SK-N-SH (cell line): ENCODE results near the gene RC3H2. TPM values are rescaled to one million over a fixed set of nuclear protein-coding genes. Genes with fewer than 3 reads are reported as not detected.
A peak's percentile ranks its signal among the peaks of the same experiment; 100 is the strongest.

Experiments
- CTCF ChIA-PET: fragments of 300-600, 350-600 bp; formaldehyde crosslinking; extraction: SDS; loops from one replicate; lab custom pipeline; 2021; lab: Yijun Ruan, JAX
- POLR2A ChIA-PET: fragments of 350-600 bp; sonication (Branson Sonifier 250); formaldehyde crosslinking; extraction: SDS; loops from one replicate; lab custom pipeline; 2020; ENCODE audit warnings: antibody characterized with exemption, inconsistent platforms; lab: Yijun Ruan, JAX
- DNase-seq: peaks from one replicate; pipeline ENCODE4 v3.0.0; 2012
- H2AFZ ChIP-seq: fragments of 200-600 bp; sonication (generic); 2 replicates; pipeline ENCODE4 v1.8.1; 2016; ENCODE audit warnings: antibody characterized with exemption, mild to moderate bottlenecking, low read depth
- H3F3A ChIP-seq: fragments of 200-600 bp; sonication (generic); replicated peaks from 2 replicates; pipeline ENCODE3; 2016; ENCODE audit warnings: antibody characterized with exemption, mild to moderate bottlenecking; ENCODE audit not compliant: insufficient read depth
- H3K27ac ChIP-seq, 2 experiments: fragments of 200-500 bp in 1 of 2; fragments of 200-600 bp in 1 of 2; sonication (Bioruptor generic) in 1 of 2; sonication (generic), shearing (Covaris generic) in 1 of 2; 2 replicates each; pipeline versions ENCODE4 v1.5.1 to v1.6.1; 2014 to 2016; ENCODE audit warnings: low read depth in 2 of 2, inconsistent platforms in 1 of 2, low read length in 1 of 2, mild to moderate bottlenecking in 1 of 2, mixed read lengths in 1 of 2
- H3K27me3 ChIP-seq: fragments of 200-600 bp; sonication (generic), shearing (Covaris generic); 2 replicates; pipeline ENCODE4 v1.6.1; 2016; ENCODE audit warnings: mixed run types; ENCODE audit not compliant: insufficient read depth
- H3K36me3 ChIP-seq, 2 experiments: fragments of 200-500 bp in 1 of 2; fragments of 200-600 bp in 1 of 2; sonication (Bioruptor generic) in 1 of 2; sonication (generic) in 1 of 2; replicated peaks in 1 of 2; 2 replicates each; pipeline versions ENCODE3 to v1.5.1; 2014 to 2016; ENCODE audit warnings: low read length in 1 of 2, mild to moderate bottlenecking in 1 of 2; ENCODE audit not compliant: insufficient read depth in 2 of 2, control insufficient read depth in 1 of 2
- H3K4me1 ChIP-seq, 2 experiments: fragments of 200-500 bp in 1 of 2; fragments of 200-600 bp in 1 of 2; sonication (Bioruptor generic) in 1 of 2; sonication (generic), shearing (Covaris generic) in 1 of 2; 2 replicates each; pipeline versions ENCODE4 v1.5.1 to v1.6.1; 2014 to 2016; ENCODE audit warnings: low read depth in 1 of 2, low read length in 1 of 2, mixed run types in 1 of 2; ENCODE audit not compliant: insufficient read depth in 2 of 2, control insufficient read depth in 1 of 2
- H3K4me2 ChIP-seq: fragments of 200-600 bp; sonication (generic), shearing (Covaris generic); 2 replicates; pipeline ENCODE4 v1.6.1; 2017; ENCODE audit warnings: mixed run types
- H3K4me3 ChIP-seq, 2 experiments: fragments of 200-500 bp in 1 of 2; fragments of 200-600 bp in 1 of 2; sonication (Bioruptor generic) in 1 of 2; sonication (generic), shearing (Covaris generic) in 1 of 2; 2 replicates each; pipeline versions ENCODE4 v1.5.1 to v1.8.1; 2014 to 2016; ENCODE audit warnings: low read depth in 2 of 2, inconsistent platforms in 1 of 2, low read length in 1 of 2, mild to moderate bottlenecking in 1 of 2, mixed read lengths in 1 of 2, moderate library complexity in 1 of 2
- H3K79me2 ChIP-seq: fragments of 200-600 bp; sonication (generic); 2 replicates; pipeline ENCODE4 v1.8.1; 2017; ENCODE audit warnings: mild to moderate bottlenecking; ENCODE audit not compliant: insufficient read depth
- H3K9ac ChIP-seq: fragments of 200-600 bp; sonication (generic); 2 replicates; pipeline ENCODE4 v1.6.1; 2017; ENCODE audit warnings: mixed run types
- H3K9me2 ChIP-seq: fragments of 200-600 bp; sonication (generic); 2 replicates; pipeline ENCODE4 v1.6.1; 2017; ENCODE audit warnings: mixed run types
- H3K9me3 ChIP-seq: fragments of 200-600 bp; sonication (generic); 2 replicates; pipeline ENCODE4 v1.6.1; 2017; ENCODE audit warnings: mixed run types, mild to moderate bottlenecking, moderate library complexity
- H4K20me1 ChIP-seq: fragments of 200-600 bp; sonication (generic); 2 replicates; pipeline ENCODE4 v1.6.1; 2017; ENCODE audit warnings: mild to moderate bottlenecking, mixed run types; ENCODE audit not compliant: insufficient read depth
- EP300 ChIP-seq, 2 experiments: IDR thresholded peaks; 2 replicates each; pipeline versions ENCODE4 v1.4.0 to v1.6.1; 2012; ENCODE audit warnings: borderline replicate concordance in 1 of 2, low read depth in 1 of 2, low read length in 1 of 2
- JUND ChIP-seq: IDR thresholded peaks from 2 replicates; pipeline ENCODE4 v1.4.0; 2012
- NFIC ChIP-seq: IDR thresholded peaks from 2 replicates; pipeline ENCODE4 v1.4.0; 2012; ENCODE audit warnings: borderline replicate concordance
- RFX5 ChIP-seq: IDR thresholded peaks from 2 replicates; pipeline ENCODE4 v1.6.1; 2012; ENCODE audit warnings: mild to moderate bottlenecking, improper control_type of control experiment, low read length
- SMC3 ChIP-seq: IDR thresholded peaks from 2 replicates; pipeline ENCODE4 v1.6.1; 2012; ENCODE audit warnings: low read depth, low read length, improper control_type of control experiment
- TCF12 ChIP-seq: IDR thresholded peaks from 2 replicates; pipeline ENCODE4 v1.4.0; 2012
- WGBS: methylation state at CpG from one replicate; pipeline ENCODE4 v1.1.6; 2017; ENCODE audit warnings: low lambda C conversion rate; 5-methylcytosine and 5-hydroxymethylcytosine counted together
- polyA plus RNA-seq, 3 experiments: library from polyadenylated mRNA; depleted of rRNA; stranded (reverse); fragments of >200 nt; gene quantifications; 2 replicates each; pipeline ENCODE4 v1.2.3, GENCODE V29; 2012
- TF ChIP-seq, protein P1 (sequence below): fragments of 200-600 bp; sonication (generic); IDR thresholded peaks from 2 replicates; pipeline ENCODE4 v1.6.1; 2017; ENCODE audit warnings: antibody characterized with exemption, mild to moderate bottlenecking, moderate library complexity
- TF ChIP-seq, protein P2 (sequence below): IDR thresholded peaks from 2 replicates; pipeline ENCODE4 v1.4.0; 2012; ENCODE audit warnings: low read depth
- TF ChIP-seq, protein P3 (sequence below): IDR thresholded peaks from 2 replicates; pipeline ENCODE4 v1.6.1; 2012; ENCODE audit warnings: mild to moderate bottlenecking, low read depth, low read length, moderate library complexity

Gene RC3H2
- polyA plus RNA-seq, 1 of the 3 experiments (the other 2 are of a cell fraction), result 12.4 TPM

DNA sequence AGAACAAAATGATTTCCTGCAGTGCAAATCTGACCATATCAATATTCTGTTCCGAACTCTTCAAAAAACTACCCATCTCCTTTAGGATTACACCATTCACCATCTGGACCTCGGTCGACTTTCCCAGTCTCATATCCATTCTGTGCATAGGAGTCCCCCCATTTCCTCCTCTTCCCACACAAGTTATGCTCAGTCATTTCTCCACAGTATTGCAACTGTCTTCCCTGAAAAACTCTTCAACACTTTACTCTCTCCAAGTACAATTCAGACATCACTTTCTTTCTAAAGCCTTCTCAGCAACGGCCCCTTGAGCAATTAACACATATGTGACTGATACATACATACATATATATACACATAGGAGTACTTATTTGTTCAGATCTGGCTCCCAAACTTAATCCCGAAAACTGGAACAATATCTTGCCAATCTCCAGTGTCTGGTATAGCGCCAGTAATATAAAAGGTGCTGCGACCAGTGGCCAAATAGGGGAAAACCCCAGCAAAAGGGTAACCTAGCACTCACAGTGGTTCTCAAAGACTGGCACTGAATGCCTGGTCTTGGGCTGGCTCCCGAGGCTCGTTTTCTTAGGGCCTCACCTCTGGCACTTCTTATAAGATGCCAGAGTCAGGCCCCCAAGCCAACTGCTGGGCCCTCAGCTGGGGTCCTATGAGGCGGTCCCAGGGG, 25.5 kb upstream of the RC3H2 start:
- ChIA-PET POLR2A (interaction anchor here (0.6 to 4.1 kb wide), 4 partner anchors 10 to 398 kb away, joined by 3 to 30 read pairs (median 11); partner anchors contain the start of genes RABGAP1, RC3H2 and ZBTB6), CTCF (interaction anchor here (0.8 to 1.7 kb wide), 6 partner anchors 9 to 419 kb away, joined by 3 to 5 read pairs (median 3); partner anchors contain the start of gene ZBTB6)
- H3F3A ChIP-seq, result peaks cover 8% of the 10 kb centered on the region
- H3K9me3 ChIP-seq, result no peaks in the 10 kb centered on the region
- H3K9me2 ChIP-seq, result no peaks in the 10 kb centered on the region
- TF ChIP-seq TCF12 (no peak), EP300 (IDR thresholded peaks at IDR 0.05; ENCODE audit: borderline replicate concordance in 1 of 2, low read depth in 1 of 2, low read length in 1 of 2) (no peak), RFX5 (0 out of 2 replicates have a peak, but pooled peaks have one; percentile 0), NFIC (no peak), JUND (no peak), SMC3 (no peak)
- TF ChIP-seq, protein P1, sequence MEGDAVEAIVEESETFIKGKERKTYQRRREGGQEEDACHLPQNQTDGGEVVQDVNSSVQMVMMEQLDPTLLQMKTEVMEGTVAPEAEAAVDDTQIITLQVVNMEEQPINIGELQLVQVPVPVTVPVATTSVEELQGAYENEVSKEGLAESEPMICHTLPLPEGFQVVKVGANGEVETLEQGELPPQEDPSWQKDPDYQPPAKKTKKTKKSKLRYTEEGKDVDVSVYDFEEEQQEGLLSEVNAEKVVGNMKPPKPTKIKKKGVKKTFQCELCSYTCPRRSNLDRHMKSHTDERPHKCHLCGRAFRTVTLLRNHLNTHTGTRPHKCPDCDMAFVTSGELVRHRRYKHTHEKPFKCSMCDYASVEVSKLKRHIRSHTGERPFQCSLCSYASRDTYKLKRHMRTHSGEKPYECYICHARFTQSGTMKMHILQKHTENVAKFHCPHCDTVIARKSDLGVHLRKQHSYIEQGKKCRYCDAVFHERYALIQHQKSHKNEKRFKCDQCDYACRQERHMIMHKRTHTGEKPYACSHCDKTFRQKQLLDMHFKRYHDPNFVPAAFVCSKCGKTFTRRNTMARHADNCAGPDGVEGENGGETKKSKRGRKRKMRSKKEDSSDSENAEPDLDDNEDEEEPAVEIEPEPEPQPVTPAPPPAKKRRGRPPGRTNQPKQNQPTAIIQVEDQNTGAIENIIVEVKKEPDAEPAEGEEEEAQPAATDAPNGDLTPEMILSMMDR, result no peak
- TF ChIP-seq, protein P2, sequence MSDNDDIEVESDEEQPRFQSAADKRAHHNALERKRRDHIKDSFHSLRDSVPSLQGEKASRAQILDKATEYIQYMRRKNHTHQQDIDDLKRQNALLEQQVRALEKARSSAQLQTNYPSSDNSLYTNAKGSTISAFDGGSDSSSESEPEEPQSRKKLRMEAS, result no peak
- TF ChIP-seq, protein P3, sequence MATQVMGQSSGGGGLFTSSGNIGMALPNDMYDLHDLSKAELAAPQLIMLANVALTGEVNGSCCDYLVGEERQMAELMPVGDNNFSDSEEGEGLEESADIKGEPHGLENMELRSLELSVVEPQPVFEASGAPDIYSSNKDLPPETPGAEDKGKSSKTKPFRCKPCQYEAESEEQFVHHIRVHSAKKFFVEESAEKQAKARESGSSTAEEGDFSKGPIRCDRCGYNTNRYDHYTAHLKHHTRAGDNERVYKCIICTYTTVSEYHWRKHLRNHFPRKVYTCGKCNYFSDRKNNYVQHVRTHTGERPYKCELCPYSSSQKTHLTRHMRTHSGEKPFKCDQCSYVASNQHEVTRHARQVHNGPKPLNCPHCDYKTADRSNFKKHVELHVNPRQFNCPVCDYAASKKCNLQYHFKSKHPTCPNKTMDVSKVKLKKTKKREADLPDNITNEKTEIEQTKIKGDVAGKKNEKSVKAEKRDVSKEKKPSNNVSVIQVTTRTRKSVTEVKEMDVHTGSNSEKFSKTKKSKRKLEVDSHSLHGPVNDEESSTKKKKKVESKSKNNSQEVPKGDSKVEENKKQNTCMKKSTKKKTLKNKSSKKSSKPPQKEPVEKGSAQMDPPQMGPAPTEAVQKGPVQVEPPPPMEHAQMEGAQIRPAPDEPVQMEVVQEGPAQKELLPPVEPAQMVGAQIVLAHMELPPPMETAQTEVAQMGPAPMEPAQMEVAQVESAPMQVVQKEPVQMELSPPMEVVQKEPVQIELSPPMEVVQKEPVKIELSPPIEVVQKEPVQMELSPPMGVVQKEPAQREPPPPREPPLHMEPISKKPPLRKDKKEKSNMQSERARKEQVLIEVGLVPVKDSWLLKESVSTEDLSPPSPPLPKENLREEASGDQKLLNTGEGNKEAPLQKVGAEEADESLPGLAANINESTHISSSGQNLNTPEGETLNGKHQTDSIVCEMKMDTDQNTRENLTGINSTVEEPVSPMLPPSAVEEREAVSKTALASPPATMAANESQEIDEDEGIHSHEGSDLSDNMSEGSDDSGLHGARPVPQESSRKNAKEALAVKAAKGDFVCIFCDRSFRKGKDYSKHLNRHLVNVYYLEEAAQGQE, result 0 out of 2 replicates have a peak, but pooled peaks have one; percentile 2
- peak overlapping the region; percentile 84 for H3K4me3 ChIP-seq
- H3K4me1 ChIP-seq, result peaks cover 0 to 9% of the 10 kb centered on the region in 2 experiments; a peak in 2 of 4 replicates
- 5% methylated on average over 10 of the region's 10 CpGs for WGBS
- H3K79me2 ChIP-seq, result peaks cover 92% of the 10 kb centered on the region
- H2AFZ ChIP-seq, result peak overlapping the region; percentile 87
- peak overlapping the region; percentile 76 for H3K4me2 ChIP-seq
- peaks cover 3% of the 10 kb centered on the region; the same call in 1 of the 2 replicates for H4K20me1 ChIP-seq
- peak overlapping the region; percentile 92 for H3K9ac ChIP-seq
- no peak for DNase-seq
- peak overlapping the region; percentile 77 to 89 for H3K27ac ChIP-seq
- H3K36me3 ChIP-seq, result peaks cover 5 to 6% of the 10 kb centered on the region in 2 experiments
- no peaks in the 10 kb centered on the region for H3K27me3 ChIP-seq
